ENCODE results near the gene DNAAF8. TPM values are rescaled to one million over a fixed set of nuclear protein-coding genes. Genes with fewer than 3 reads are reported as not detected.

DNAAF8 gene
- total RNA-seq, 2 donors from 2014 or later = 0.61 to 0.69 TPM

GRCh38 chr16:4795181-4795827 is 61.0 kb downstream of the DNAAF8 start, which contains the start of gene SMIM22:
Gene SMIM22 (plus strand): TSS chr16:4795369. CDS start chr16:4795735, 366 bp downstream.
- H3K9ac ChIP-seq (ENCODE audit: low read depth in 2 of 2, low read length in 2 of 2) = peak within 1 kb of the TSS; percentile 72 to 83
- H3K27ac ChIP-seq = peak within 1 kb of the TSS; percentile 63
- no peaks in the 10 kb centered on the region for H3K9me3 ChIP-seq

GRCh38 chr16:4795828-4796572 is 61.7 kb downstream of the DNAAF8 start:
- H3K4me3 ChIP-seq = peak overlapping the region; percentile 55
- H3K4me1 ChIP-seq = peaks cover 3% of the 10 kb centered on the region
- H3K9ac ChIP-seq (ENCODE audit: low read depth in 2 of 2, low read length in 2 of 2) = peak overlapping the region; percentile 72 to 83
- H3K36me3 ChIP-seq = no peaks in the 10 kb centered on the region
- H3K9me3 ChIP-seq = no peaks in the 10 kb centered on the region
- H3K27me3 ChIP-seq = no peaks in the 10 kb centered on the region
- H3K27ac ChIP-seq = peak overlapping the region; percentile 63
- peak; percentile 50 for DNase-seq
- intact Hi-C loops (cut with DNase I) = no loop called here
- no peak for TF ChIP-seq CTCF (IDR thresholded peaks at IDR 0.05)

More at GRCh38 chr16:4795181-4795827, 61.0 kb downstream of the DNAAF8 start, which contains the start of gene SMIM22:
- Histone ChIP-seq H3K4me3 (peak within 1 kb of the TSS; percentile 55), H3K27me3 (no peaks in the 10 kb centered on the region), H3K4me1 (no peaks in the 10 kb centered on the region), H3K36me3 (no peaks in the 10 kb centered on the region)
- intact Hi-C loops (cut with DNase I) = no loop called here
- TF ChIP-seq CTCF (IDR thresholded peaks at IDR 0.05) = no peak
- peak; percentile 87 for DNase-seq

GRCh38 chr16:4796982-4797804 is 62.9 kb downstream of the DNAAF8 start:
- intact Hi-C loops (cut with DNase I) = no loop called here
- no peaks in the 10 kb centered on the region for H3K27me3 ChIP-seq
- H3K9ac ChIP-seq (ENCODE audit: low read depth in 2 of 2, low read length in 2 of 2) = peak overlapping the region; percentile 24 to 40
- H3K27ac ChIP-seq = no peak overlapping the region
- H3K9me3 ChIP-seq = no peaks in the 10 kb centered on the region
- no peaks in the 10 kb centered on the region for H3K36me3 ChIP-seq
- TF ChIP-seq CTCF (IDR thresholded peaks at IDR 0.05) = no peak
- peaks cover 10% of the 10 kb centered on the region for H3K4me1 ChIP-seq
- DNase-seq = peak; percentile 31
- peak overlapping the region; percentile 55 for H3K4me3 ChIP-seq

- TF ChIP-seq CTCF (IDR thresholded peaks at IDR 0.05) = no peak
- peak overlapping the region in 1 of 2 donors; percentile 40 for H3K9ac ChIP-seq (ENCODE audit: low read depth in 2 of 2, low read length in 2 of 2)
- H3K27ac ChIP-seq = no peak overlapping the region
- intact Hi-C loops (cut with DNase I) = no loop called here
- no peaks in the 10 kb centered on the region for H3K36me3 ChIP-seq
- H3K4me1 ChIP-seq = peaks cover 10% of the 10 kb centered on the region
- no peak overlapping the region for H3K4me3 ChIP-seq
- no peak for DNase-seq
- no peaks in the 10 kb centered on the region for H3K27me3 ChIP-seq
- H3K9me3 ChIP-seq = no peaks in the 10 kb centered on the region
These were observed 63.5 kb downstream of the DNAAF8 start for GRCh38 chr16:4797805-4798252.

- Histone ChIP-seq H3K36me3 (no peaks in the 10 kb centered on the region), H3K4me3 (no peak overlapping the region), H3K4me1 (peaks cover 14% of the 10 kb centered on the region), H3K27me3 (no peaks in the 10 kb centered on the region), H3K27ac (no peak overlapping the region), H3K9ac (ENCODE audit: low read depth in 2 of 2, low read length in 2 of 2) (no peak overlapping the region), H3K9me3 (no peaks in the 10 kb centered on the region)
- DNase-seq = no peak
- intact Hi-C loops (cut with DNase I) = no loop called here
- no peak for TF ChIP-seq CTCF (IDR thresholded peaks at IDR 0.05)
These were observed 64.1 kb downstream of the DNAAF8 start for GRCh38 chr16:4798456-4798855.

Data from colonic mucosa (tissue), 4 donors.